K562 (cell line): ENCODE results near the gene VWA5B1. TPM values are rescaled to one million over a fixed set of nuclear protein-coding genes. Genes with fewer than 3 reads are reported as not detected.

Source experiments
- ATAC-seq: fragments of 200-7000 bp; cut with Tn5 transposase; 3 replicates; pipeline ENCODE4 v1.9.1; 2020; ENCODE audit warnings: moderate library complexity
- BruUV-seq: library from RNA; stranded (reverse); fragments of 400-500 nt; replicated peaks from 2 replicates; lab custom pipeline; 2021; lab: Mats Ljungman, UMichigan
- CTCF ChIA-PET: fragments of 300-600 bp; formaldehyde crosslinking; extraction: SDS; loops from one replicate; lab custom pipeline; 2021; ENCODE audit warnings: low intra/inter-chr PET ratio; lab: Yijun Ruan, JAX
- POLR2A ChIA-PET: fragments of 300-600, 350-650 bp; sonication (Branson Sonifier 250); formaldehyde crosslinking; extraction: SDS; loops from one replicate; lab custom pipeline; 2021; ENCODE audit warnings: antibody characterized with exemption, inconsistent platforms; lab: Yijun Ruan, JAX
- DNase-seq, 4 experiments: peaks; one replicate each; pipeline versions ENCODE4 v3.0.0 to v3.0.0-alpha.2; 2011 to 2018; ENCODE audit warnings: low spot score in 3 of 4, mixed read lengths in 3 of 4; ENCODE audit errors: extremely low read depth in 1 of 4
- FAIRE-seq: peaks from 2 replicates; lab custom pipeline; 2011; peaks lifted over from hg19 to GRCh38; lab: Jason Lieb, UNC
- H2AFZ ChIP-seq: 2 replicates; pipeline ENCODE4 v1.6.0; 2011; ENCODE audit warnings: low read depth, low read length, control low read depth, inconsistent platforms
- H3K27ac ChIP-seq: fragments of 200-600 bp; 3 replicates; pipeline ENCODE4 v1.8.0; 2011; ENCODE audit warnings: low read depth, mild to moderate bottlenecking, control low read depth, inconsistent platforms, low read length, moderate library complexity, mixed read lengths; ENCODE audit errors: extremely low read depth
- H3K27me3 ChIP-seq, 2 experiments: fragments of 300-600 bp in 1 of 2; 2 replicates in 1 of 2; 3 replicates in 1 of 2; pipeline versions ENCODE4 v1.6.0 to v1.8.0; 2011; ENCODE audit warnings: inconsistent platforms in 2 of 2, low read length in 2 of 2, mild to moderate bottlenecking in 1 of 2, mixed read lengths in 1 of 2, moderate library complexity in 1 of 2; ENCODE audit not compliant: control insufficient read depth in 2 of 2, insufficient read depth in 2 of 2
- H3K36me3 ChIP-seq: fragments of 300-600 bp; 3 replicates; pipeline ENCODE4 v1.8.0; 2011; ENCODE audit warnings: mild to moderate bottlenecking, low read length, inconsistent platforms; ENCODE audit not compliant: control insufficient read depth, insufficient read depth
- H3K4me1 ChIP-seq, 2 experiments: fragments of 200-600 bp in 1 of 2; replicated peaks in 1 of 2; 2 replicates in 1 of 2; 3 replicates in 1 of 2; pipeline versions ENCODE4 v1.5.1 to v1.8.0; 2011; ENCODE audit warnings: inconsistent platforms in 2 of 2, low read length in 2 of 2, mild to moderate bottlenecking in 1 of 2, mixed read lengths in 1 of 2, moderate library complexity in 1 of 2; ENCODE audit not compliant: control insufficient read depth in 2 of 2, insufficient read depth in 2 of 2
- H3K4me2 ChIP-seq: 2 replicates; pipeline ENCODE4 v1.6.1; 2011; ENCODE audit warnings: low read length, control low read depth, inconsistent platforms, mixed read lengths; ENCODE audit not compliant: insufficient read depth
- H3K4me3 ChIP-seq: fragments of 200-600 bp; sonication (generic), shearing (Covaris generic); 2 replicates; pipeline ENCODE4 v1.5.1; 2016; ENCODE audit warnings: control low read depth, inconsistent platforms
- H3K79me2 ChIP-seq: fragments of 200-600 bp; 3 replicates; pipeline ENCODE4 v1.8.0; 2011; ENCODE audit warnings: low read length, inconsistent platforms; ENCODE audit not compliant: control insufficient read depth, insufficient read depth
- H3K9ac ChIP-seq, 2 experiments: 2 replicates each; pipeline versions ENCODE4 v1.6.0 to v1.6.1; 2011; ENCODE audit warnings: low read depth in 2 of 2, low read length in 2 of 2, control low read depth in 1 of 2, inconsistent platforms in 1 of 2, mild to moderate bottlenecking in 1 of 2, mixed read lengths in 1 of 2; ENCODE audit not compliant: insufficient read depth in 1 of 2
- H3K9me1 ChIP-seq: one replicate; pipeline ENCODE4 v1.6.0; 2011; ENCODE audit warnings: inconsistent platforms, mild to moderate bottlenecking, low read length, moderate library complexity; ENCODE audit not compliant: control insufficient read depth, insufficient read depth
- H3K9me3 ChIP-seq: replicated peaks from 2 replicates; pipeline ENCODE4 v1.5.1; 2011; ENCODE audit warnings: low read depth, low read length, inconsistent platforms; ENCODE audit not compliant: control insufficient read depth, insufficient read depth
- H4K20me1 ChIP-seq: replicated peaks from 2 replicates; pipeline ENCODE4 v1.6.1; 2011; ENCODE audit warnings: low read length, inconsistent platforms, mixed read lengths; ENCODE audit not compliant: control insufficient read depth, insufficient read depth
- RFX1 ChIP-seq: fragments of 450-650 bp; IDR thresholded peaks from 2 replicates; pipeline ENCODE4 v1.6.1; 2016; ENCODE audit warnings: mild to moderate bottlenecking, moderate library complexity
- ZC3H11A ChIP-seq: IDR thresholded peaks from 2 replicates; pipeline ENCODE4 v1.6.1; 2012; ENCODE audit warnings: low read depth, low read length, improper control_type of control experiment
- WGBS: fragments of 100-300 bp; shearing (Covaris generic); methylation state at CpG from one replicate; pipeline ENCODE4 v1.1.6; 2016; ENCODE audit warnings: low coverage, mixed read lengths; ENCODE audit not compliant: insufficient coverage; ENCODE audit errors: missing lambda C conversion rate; 5-methylcytosine and 5-hydroxymethylcytosine counted together
- in situ Hi-C: fragments of 300-500 bp; cut with MboI; formaldehyde crosslinking; loops from 4 replicates; pipeline ENCODE4 v1.15.0; 2018; ENCODE audit warnings: inconsistent platforms, mixed read lengths
- intact Hi-C: fragments of 100-400 bp; cut with micrococcal nuclease; formaldehyde crosslinking; loops from 2 replicates; pipeline ENCODE4 v1.14.2; 2022
- polyA plus RNA-seq, 8 experiments: library from polyadenylated mRNA; depleted of rRNA in 4 of 8; stranded (reverse) in 5 of 8; unstranded in 3 of 8; fragments of >200 nt; fragmentation: Nextera tagmentation in 2 of 8; fragmentation: Illumina TruSeq in 1 of 8; extraction: Ambion mirVana in 2 of 8; extraction: Trizol in 1 of 8; gene quantifications; 2 replicates each; pipeline versions ENCODE4 v1.2.1 to v1.2.3, GENCODE V29; 2011 to 2014; ENCODE audit warnings: inconsistent platforms in 1 of 8, missing spikeins in 1 of 8
- total RNA-seq, 7 experiments: library from RNA; depleted of rRNA in 6 of 7; stranded (reverse); fragments of >200 nt in 6 of 7; fragmentation: Illumina TruSeq in 2 of 7; extraction: Trizol in 2 of 7; gene quantifications; 2 replicates each; pipeline versions ENCODE4 v1.2.1 to v1.2.3, GENCODE V29; 2011 to 2021; ENCODE audit warnings: low replicate concordance in 1 of 7
- TF ChIP-seq, protein P1 (sequence below): fragments of 450-650 bp; IDR thresholded peaks from 2 replicates; pipeline ENCODE4 v1.6.1; 2018; ENCODE audit not compliant: partially characterized antibody

Gene VWA5B1
- total and polyA plus RNA-seq, 9 of the 15 experiments (the other 6 are each of a cell fraction or from before 2014, with no cell fraction given) = not detected

DNA sequence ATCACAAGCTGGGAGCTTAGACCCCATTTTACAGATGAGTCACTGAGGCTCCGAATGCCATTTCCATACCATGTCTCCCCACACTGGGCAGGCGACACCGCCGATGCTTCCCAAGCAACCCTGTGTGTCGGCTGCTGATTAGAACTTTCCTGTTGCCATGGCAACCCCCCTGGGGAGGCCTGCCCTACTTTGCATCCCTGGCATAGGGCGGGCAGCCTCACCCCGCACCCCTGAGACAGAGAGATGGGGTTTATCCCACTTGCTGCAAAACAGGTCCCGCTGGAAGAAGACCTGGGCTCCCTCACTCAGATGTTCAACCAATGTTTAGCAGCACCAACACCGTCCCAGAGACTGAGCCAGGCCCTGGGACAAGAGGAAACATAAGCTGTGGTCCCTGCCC is 113.8 kb downstream of the VWA5B1 start:
- BruUV-seq = no TSS peak
- TF ChIP-seq ZC3H11A (no peak), RFX1 (peak; percentile 81)
- TF ChIP-seq, protein P1, sequence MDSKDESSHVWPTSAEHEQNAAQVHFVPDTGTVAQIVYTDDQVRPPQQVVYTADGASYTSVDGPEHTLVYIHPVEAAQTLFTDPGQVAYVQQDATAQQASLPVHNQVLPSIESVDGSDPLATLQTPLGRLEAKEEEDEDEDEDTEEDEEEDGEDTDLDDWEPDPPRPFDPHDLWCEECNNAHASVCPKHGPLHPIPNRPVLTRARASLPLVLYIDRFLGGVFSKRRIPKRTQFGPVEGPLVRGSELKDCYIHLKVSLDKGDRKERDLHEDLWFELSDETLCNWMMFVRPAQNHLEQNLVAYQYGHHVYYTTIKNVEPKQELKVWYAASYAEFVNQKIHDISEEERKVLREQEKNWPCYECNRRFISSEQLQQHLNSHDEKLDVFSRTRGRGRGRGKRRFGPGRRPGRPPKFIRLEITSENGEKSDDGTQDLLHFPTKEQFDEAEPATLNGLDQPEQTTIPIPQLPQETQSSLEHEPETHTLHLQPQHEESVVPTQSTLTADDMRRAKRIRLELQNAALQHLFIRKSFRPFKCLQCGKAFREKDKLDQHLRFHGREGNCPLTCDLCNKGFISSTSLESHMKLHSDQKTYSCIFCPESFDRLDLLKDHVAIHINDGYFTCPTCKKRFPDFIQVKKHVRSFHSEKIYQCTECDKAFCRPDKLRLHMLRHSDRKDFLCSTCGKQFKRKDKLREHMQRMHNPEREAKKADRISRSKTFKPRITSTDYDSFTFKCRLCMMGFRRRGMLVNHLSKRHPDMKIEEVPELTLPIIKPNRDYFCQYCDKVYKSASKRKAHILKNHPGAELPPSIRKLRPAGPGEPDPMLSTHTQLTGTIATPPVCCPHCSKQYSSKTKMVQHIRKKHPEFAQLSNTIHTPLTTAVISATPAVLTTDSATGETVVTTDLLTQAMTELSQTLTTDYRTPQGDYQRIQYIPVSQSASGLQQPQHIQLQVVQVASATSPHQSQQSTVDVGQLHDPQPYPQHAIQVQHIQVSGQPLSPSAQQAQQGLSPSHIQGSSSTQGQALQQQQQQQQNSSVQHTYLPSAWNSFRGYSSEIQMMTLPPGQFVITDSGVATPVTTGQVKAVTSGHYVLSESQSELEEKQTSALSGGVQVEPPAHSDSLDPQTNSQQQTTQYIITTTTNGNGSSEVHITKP = peak; percentile 48
- no peak overlapping the region for H3K9ac ChIP-seq
- WGBS = 1% methylated on average over 9 of the region's 9 CpGs
- intact Hi-C loops = no loop called here
- H3K4me1 ChIP-seq = no peaks in the 10 kb centered on the region; a peak in 1 of 5 replicates
- no peak overlapping the region for H3K27ac ChIP-seq
- H3K9me1 ChIP-seq = no peaks in the 10 kb centered on the region
- FAIRE-seq = no peak
- no peaks in the 10 kb centered on the region for H3K9me3 ChIP-seq
- H2AFZ ChIP-seq = no peak overlapping the region
- POLR2A ChIA-PET = no interaction called here
- H4K20me1 ChIP-seq = 0 out of 2 replicates have a peak, but pooled peaks cover 13% of the 10 kb centered on the region
- CTCF ChIA-PET = no interaction called here
- peaks cover 15 to 41% of the 10 kb centered on the region in 2 experiments for H3K27me3 ChIP-seq
- in situ Hi-C loops = no loop called here
- ATAC-seq = no peak
- no peaks in the 10 kb centered on the region for H3K79me2 ChIP-seq
- no peaks in the 10 kb centered on the region for H3K36me3 ChIP-seq
- no peak overlapping the region for H3K4me2 ChIP-seq
- no peak overlapping the region for H3K4me3 ChIP-seq
- no peak for DNase-seq

Other genes with a start within 250 kb of the VWA5B1 start
- gene PLA2G5, start 220.7 kb upstream of the VWA5B1 start, total RNA-seq (2014; rRNA removed) = not detected in 2 replicates
- gene PLA2G5, start 220.7 kb upstream of the VWA5B1 start, total RNA-seq (2014; rRNA removed; fragmentation: Illumina TruSeq; extraction: Trizol) = not detected in 2 replicates
- gene PLA2G5, start 220.7 kb upstream of the VWA5B1 start, total RNA-seq (2015; rRNA removed; fragmentation: Illumina TruSeq; extraction: Trizol) = not detected in 2 replicates
- not detected in 2 replicates for gene PLA2G5, start 220.7 kb upstream of the VWA5B1 start, total RNA-seq (2021)
- not detected in 2 replicates for gene PLA2G5, start 220.7 kb upstream of the VWA5B1 start, polyA plus RNA-seq (2011; rRNA removed)
- not detected in 2 replicates for gene PLA2G5, start 220.7 kb upstream of the VWA5B1 start, polyA plus RNA-seq (2014; fragmentation: Illumina TruSeq; extraction: Trizol)
- not detected for gene PLA2G5, start 220.7 kb upstream of the VWA5B1 start, polyA plus RNA-seq (2014; fragmentation: Nextera tagmentation; extraction: Ambion mirVana)
- not detected in 2 replicates for gene PLA2G5, start 220.7 kb upstream of the VWA5B1 start, polyA plus RNA-seq (2014; rRNA removed)
- not detected in 2 replicates for gene PLA2G2D, start 171.3 kb upstream of the VWA5B1 start, total RNA-seq (2014; rRNA removed)
- not detected in 2 replicates for gene PLA2G2D, start 171.3 kb upstream of the VWA5B1 start, total RNA-seq (2014; rRNA removed; fragmentation: Illumina TruSeq; extraction: Trizol)
- not detected in 2 replicates for gene PLA2G2D, start 171.3 kb upstream of the VWA5B1 start, total RNA-seq (2015; rRNA removed; fragmentation: Illumina TruSeq; extraction: Trizol)
- not detected in 2 replicates for gene PLA2G2D, start 171.3 kb upstream of the VWA5B1 start, total RNA-seq (2021)
- not detected in 2 replicates for gene PLA2G2D, start 171.3 kb upstream of the VWA5B1 start, polyA plus RNA-seq (2011; rRNA removed)
- not detected in 2 replicates for gene PLA2G2D, start 171.3 kb upstream of the VWA5B1 start, polyA plus RNA-seq (2014; fragmentation: Illumina TruSeq; extraction: Trizol)
- not detected for gene PLA2G2D, start 171.3 kb upstream of the VWA5B1 start, polyA plus RNA-seq (2014; fragmentation: Nextera tagmentation; extraction: Ambion mirVana)
- gene PLA2G2D, start 171.3 kb upstream of the VWA5B1 start, polyA plus RNA-seq (2014; rRNA removed) = not detected in 2 replicates
- not detected in 2 replicates for gene PLA2G2F, start 151.6 kb upstream of the VWA5B1 start, total RNA-seq (2014; rRNA removed)
- not detected in 2 replicates for gene PLA2G2F, start 151.6 kb upstream of the VWA5B1 start, total RNA-seq (2014; rRNA removed; fragmentation: Illumina TruSeq; extraction: Trizol)
- not detected in 2 replicates for gene PLA2G2F, start 151.6 kb upstream of the VWA5B1 start, total RNA-seq (2015; rRNA removed; fragmentation: Illumina TruSeq; extraction: Trizol)
- gene PLA2G2F, start 151.6 kb upstream of the VWA5B1 start, total RNA-seq (2021) = not detected in 2 replicates
- gene PLA2G2F, start 151.6 kb upstream of the VWA5B1 start, polyA plus RNA-seq (2011; rRNA removed) = not detected in 2 replicates
- gene PLA2G2F, start 151.6 kb upstream of the VWA5B1 start, polyA plus RNA-seq (2014; fragmentation: Illumina TruSeq; extraction: Trizol) = not detected in 2 replicates
- gene PLA2G2F, start 151.6 kb upstream of the VWA5B1 start, polyA plus RNA-seq (2014; fragmentation: Nextera tagmentation; extraction: Ambion mirVana) = not detected
- gene PLA2G2F, start 151.6 kb upstream of the VWA5B1 start, polyA plus RNA-seq (2014; rRNA removed) = not detected in 2 replicates
- 11.3 and 12.4 TPM in 2 replicates for gene UBXN10, start 104.8 kb upstream of the VWA5B1 start, total RNA-seq (2014; rRNA removed)
- 15.8 and 18.7 TPM in 2 replicates for gene UBXN10, start 104.8 kb upstream of the VWA5B1 start, total RNA-seq (2014; rRNA removed; fragmentation: Illumina TruSeq; extraction: Trizol)
- 12.5 and 13.7 TPM in 2 replicates for gene UBXN10, start 104.8 kb upstream of the VWA5B1 start, total RNA-seq (2015; rRNA removed; fragmentation: Illumina TruSeq; extraction: Trizol)
- 13.1 and 16.2 TPM in 2 replicates for gene UBXN10, start 104.8 kb upstream of the VWA5B1 start, total RNA-seq (2021)
- 4.8 and 10.7 TPM in 2 replicates for gene UBXN10, start 104.8 kb upstream of the VWA5B1 start, polyA plus RNA-seq (2011; rRNA removed)
- 17.7 and 18.7 TPM in 2 replicates for gene UBXN10, start 104.8 kb upstream of the VWA5B1 start, polyA plus RNA-seq (2014; fragmentation: Illumina TruSeq; extraction: Trizol)
- gene UBXN10, start 104.8 kb upstream of the VWA5B1 start, polyA plus RNA-seq (2014; fragmentation: Nextera tagmentation; extraction: Ambion mirVana) = 10 to 100 TPM; 12.3 to 13.6 TPM
- gene UBXN10, start 104.8 kb upstream of the VWA5B1 start, polyA plus RNA-seq (2014; rRNA removed) = 10.8 and 11.9 TPM in 2 replicates
- 0.08 and 0.18 TPM in 2 replicates for gene PLA2G2C, start 104.4 kb upstream of the VWA5B1 start, total RNA-seq (2014; rRNA removed)
- 0.06 and 0.15 TPM in 2 replicates for gene PLA2G2C, start 104.4 kb upstream of the VWA5B1 start, total RNA-seq (2014; rRNA removed; fragmentation: Illumina TruSeq; extraction: Trizol)
- 0.14 and 0.19 TPM in 2 replicates for gene PLA2G2C, start 104.4 kb upstream of the VWA5B1 start, total RNA-seq (2015; rRNA removed; fragmentation: Illumina TruSeq; extraction: Trizol)
- 0.13 and 0.29 TPM in 2 replicates for gene PLA2G2C, start 104.4 kb upstream of the VWA5B1 start, total RNA-seq (2021)
- 0.15 and 0.26 TPM in 2 replicates for gene PLA2G2C, start 104.4 kb upstream of the VWA5B1 start, polyA plus RNA-seq (2011; rRNA removed)
- gene PLA2G2C, start 104.4 kb upstream of the VWA5B1 start, polyA plus RNA-seq (2014; fragmentation: Illumina TruSeq; extraction: Trizol) = 0.14 and 0.49 TPM in 2 replicates
- under 1 TPM; 0.21 to 0.48 TPM for gene PLA2G2C, start 104.4 kb upstream of the VWA5B1 start, polyA plus RNA-seq (2014; fragmentation: Nextera tagmentation; extraction: Ambion mirVana)
- 0.21 and 0.32 TPM in 2 replicates for gene PLA2G2C, start 104.4 kb upstream of the VWA5B1 start, polyA plus RNA-seq (2014; rRNA removed)
- gene CAMK2N1, start 195.3 kb downstream of the VWA5B1 start, total RNA-seq (2014; rRNA removed) = 0.09 and 0.24 TPM in 2 replicates
- 0.15 and 0.22 TPM in 2 replicates for gene CAMK2N1, start 195.3 kb downstream of the VWA5B1 start, total RNA-seq (2014; rRNA removed; fragmentation: Illumina TruSeq; extraction: Trizol)
- 0.15 and 0.25 TPM in 2 replicates for gene CAMK2N1, start 195.3 kb downstream of the VWA5B1 start, total RNA-seq (2015; rRNA removed; fragmentation: Illumina TruSeq; extraction: Trizol)
- 1.4 and 2.1 TPM in 2 replicates for gene CAMK2N1, start 195.3 kb downstream of the VWA5B1 start, total RNA-seq (2021)
- gene CAMK2N1, start 195.3 kb downstream of the VWA5B1 start, polyA plus RNA-seq (2011; rRNA removed) = 0.27 and 0.47 TPM in 2 replicates
- gene CAMK2N1, start 195.3 kb downstream of the VWA5B1 start, polyA plus RNA-seq (2014; fragmentation: Illumina TruSeq; extraction: Trizol) = 0.74 and 1.1 TPM in 2 replicates
- gene CAMK2N1, start 195.3 kb downstream of the VWA5B1 start, polyA plus RNA-seq (2014; fragmentation: Nextera tagmentation; extraction: Ambion mirVana) = under 1 TPM; 0.20 to 0.34 TPM
- gene CAMK2N1, start 195.3 kb downstream of the VWA5B1 start, polyA plus RNA-seq (2014; rRNA removed) = 0.45 and 0.52 TPM in 2 replicates
- 20.1 and 25.0 TPM in 2 replicates for gene MUL1, start 217.3 kb downstream of the VWA5B1 start, total RNA-seq (2014; rRNA removed)
- gene MUL1, start 217.3 kb downstream of the VWA5B1 start, total RNA-seq (2014; rRNA removed; fragmentation: Illumina TruSeq; extraction: Trizol) = 12.7 and 14.5 TPM in 2 replicates
- gene MUL1, start 217.3 kb downstream of the VWA5B1 start, total RNA-seq (2015; rRNA removed; fragmentation: Illumina TruSeq; extraction: Trizol) = 18.6 and 18.7 TPM in 2 replicates
- 32.9 and 34.6 TPM in 2 replicates for gene MUL1, start 217.3 kb downstream of the VWA5B1 start, total RNA-seq (2021)
- 19.3 and 21.6 TPM in 2 replicates for gene MUL1, start 217.3 kb downstream of the VWA5B1 start, polyA plus RNA-seq (2011; rRNA removed)
- 26.2 and 26.5 TPM in 2 replicates for gene MUL1, start 217.3 kb downstream of the VWA5B1 start, polyA plus RNA-seq (2014; fragmentation: Illumina TruSeq; extraction: Trizol)
- gene MUL1, start 217.3 kb downstream of the VWA5B1 start, polyA plus RNA-seq (2014; fragmentation: Nextera tagmentation; extraction: Ambion mirVana) = 10 to 100 TPM; 10.4 to 14.7 TPM
- gene MUL1, start 217.3 kb downstream of the VWA5B1 start, polyA plus RNA-seq (2014; rRNA removed) = 22.0 and 23.7 TPM in 2 replicates